Stimulated activated CD8-positive, alpha-beta memory T cell treated with anti-CD3 and anti-CD28 coated beads, Interleukin-12 subunit alpha, Interleukin-12 subunit beta, amount 100 ng/mL, for 24 hours (primary cell): ENCODE results near the gene NRDE2.

ENCODE experiments used
- DNase-seq: peaks from one replicate; pipeline ENCODE4 v3.0.0-alpha.2; 2020; ENCODE audit errors: extremely low read depth

NRDE2 gene, protein sequence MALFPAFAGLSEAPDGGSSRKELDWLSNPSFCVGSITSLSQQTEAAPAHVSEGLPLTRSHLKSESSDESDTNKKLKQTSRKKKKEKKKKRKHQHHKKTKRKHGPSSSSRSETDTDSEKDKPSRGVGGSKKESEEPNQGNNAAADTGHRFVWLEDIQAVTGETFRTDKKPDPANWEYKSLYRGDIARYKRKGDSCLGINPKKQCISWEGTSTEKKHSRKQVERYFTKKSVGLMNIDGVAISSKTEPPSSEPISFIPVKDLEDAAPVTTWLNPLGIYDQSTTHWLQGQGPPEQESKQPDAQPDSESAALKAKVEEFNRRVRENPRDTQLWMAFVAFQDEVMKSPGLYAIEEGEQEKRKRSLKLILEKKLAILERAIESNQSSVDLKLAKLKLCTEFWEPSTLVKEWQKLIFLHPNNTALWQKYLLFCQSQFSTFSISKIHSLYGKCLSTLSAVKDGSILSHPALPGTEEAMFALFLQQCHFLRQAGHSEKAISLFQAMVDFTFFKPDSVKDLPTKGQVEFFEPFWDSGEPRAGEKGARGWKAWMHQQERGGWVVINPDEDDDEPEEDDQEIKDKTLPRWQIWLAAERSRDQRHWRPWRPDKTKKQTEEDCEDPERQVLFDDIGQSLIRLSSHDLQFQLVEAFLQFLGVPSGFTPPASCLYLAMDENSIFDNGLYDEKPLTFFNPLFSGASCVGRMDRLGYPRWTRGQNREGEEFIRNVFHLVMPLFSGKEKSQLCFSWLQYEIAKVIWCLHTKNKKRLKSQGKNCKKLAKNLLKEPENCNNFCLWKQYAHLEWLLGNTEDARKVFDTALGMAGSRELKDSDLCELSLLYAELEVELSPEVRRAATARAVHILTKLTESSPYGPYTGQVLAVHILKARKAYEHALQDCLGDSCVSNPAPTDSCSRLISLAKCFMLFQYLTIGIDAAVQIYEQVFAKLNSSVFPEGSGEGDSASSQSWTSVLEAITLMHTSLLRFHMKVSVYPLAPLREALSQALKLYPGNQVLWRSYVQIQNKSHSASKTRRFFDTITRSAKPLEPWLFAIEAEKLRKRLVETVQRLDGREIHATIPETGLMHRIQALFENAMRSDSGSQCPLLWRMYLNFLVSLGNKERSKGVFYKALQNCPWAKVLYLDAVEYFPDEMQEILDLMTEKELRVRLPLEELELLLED

DNA sequence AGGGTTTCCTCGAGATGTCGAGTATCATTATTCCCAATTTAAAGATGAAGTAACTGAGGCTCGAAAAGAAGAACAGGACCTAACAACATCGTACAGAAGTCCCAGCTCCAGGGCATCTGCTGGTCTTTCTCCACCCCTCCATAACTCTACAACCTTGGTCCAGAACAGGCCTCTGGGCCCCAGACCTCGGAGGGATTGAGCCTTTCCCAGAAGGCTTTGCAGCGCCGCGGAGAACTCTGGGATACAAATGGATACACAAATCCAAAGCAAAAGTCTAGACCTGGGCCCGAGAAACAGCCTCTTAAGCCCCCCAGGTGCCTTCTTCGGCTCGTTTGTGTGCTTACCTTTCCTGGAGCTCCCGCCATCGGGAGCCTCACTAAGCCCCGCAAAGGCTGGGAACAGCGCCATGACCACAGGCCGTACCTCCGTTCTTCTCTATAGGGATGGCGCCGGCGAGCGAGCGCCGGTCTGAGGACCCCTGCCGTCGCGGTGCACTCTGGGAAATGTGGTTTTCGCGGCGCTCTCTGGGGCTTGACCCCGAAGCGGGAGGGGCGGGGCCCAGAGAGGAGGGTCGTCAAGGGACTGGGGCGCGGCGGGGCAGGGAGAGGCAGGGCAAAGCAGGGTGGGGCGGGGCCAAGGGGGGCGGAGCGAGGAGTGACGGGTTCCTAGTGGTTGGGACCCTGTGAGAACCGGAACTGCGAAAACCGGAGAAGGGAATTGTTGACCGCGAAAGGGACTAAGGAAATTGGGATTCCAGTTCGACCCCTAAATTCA is at the start of gene NRDE2:
TSS of gene NRDE2 (minus strand) at position 445 of the 774 bp plus-strand sequence. CDS start at position 408, 37 bp downstream.
- DNase-seq: peak; percentile 99

DNA sequence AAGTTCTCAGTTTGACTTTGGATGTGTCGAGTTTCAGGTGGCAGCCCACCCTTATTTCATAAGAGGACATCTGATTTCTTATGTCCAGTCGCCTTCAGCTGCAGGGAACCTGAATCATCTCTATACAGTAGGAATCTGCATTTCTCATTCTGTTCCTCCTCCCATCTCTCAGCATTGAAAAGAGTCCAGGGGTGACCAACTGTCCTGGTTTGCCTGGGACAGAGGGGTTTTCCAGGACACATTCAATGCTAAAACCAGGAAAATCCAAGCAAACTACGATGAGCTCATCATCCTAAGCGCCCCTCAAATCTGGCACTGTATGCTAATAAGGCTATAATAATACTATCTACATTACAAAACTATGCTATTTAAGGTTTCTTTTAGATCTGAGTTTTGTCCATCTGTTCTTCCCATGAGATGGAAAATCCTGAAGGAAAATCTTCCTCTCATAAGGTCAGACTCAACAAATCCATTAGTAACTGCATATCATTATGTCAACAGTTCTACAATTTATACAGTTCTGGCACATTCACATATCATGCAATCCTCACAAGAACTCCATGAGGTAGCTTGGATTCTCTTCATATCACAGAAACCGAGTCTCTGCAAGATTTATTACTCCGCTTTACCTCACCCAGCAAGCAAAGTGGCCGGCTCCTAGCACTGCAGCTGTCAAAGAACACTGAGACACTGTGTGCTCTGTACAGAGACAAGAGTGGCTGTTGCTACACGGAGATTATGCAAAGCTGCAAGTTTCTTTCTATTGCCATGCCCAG is 49.5 kb upstream of the NRDE2 start:
- no peak for DNase-seq

DNA sequence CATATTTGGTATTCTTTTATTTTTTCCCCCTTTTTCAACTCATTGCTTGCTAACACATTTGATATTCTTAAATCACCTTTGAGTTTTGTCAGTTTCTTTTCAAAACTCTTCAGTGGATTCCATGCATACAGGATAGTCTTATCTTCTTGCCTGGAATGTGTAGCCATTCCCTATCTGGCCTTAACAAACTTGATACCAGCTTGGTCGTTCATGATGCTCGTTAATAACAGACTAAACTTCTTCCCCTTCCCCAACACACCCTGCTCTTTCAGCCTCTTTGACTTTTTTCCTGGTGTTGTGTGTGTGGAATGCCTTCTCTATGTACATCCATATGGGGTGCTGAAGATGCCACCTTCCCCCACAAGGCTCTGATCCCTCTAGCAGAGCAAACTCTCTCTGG is 47.4 kb upstream of the NRDE2 start:
- DNase-seq: no peak

DNA sequence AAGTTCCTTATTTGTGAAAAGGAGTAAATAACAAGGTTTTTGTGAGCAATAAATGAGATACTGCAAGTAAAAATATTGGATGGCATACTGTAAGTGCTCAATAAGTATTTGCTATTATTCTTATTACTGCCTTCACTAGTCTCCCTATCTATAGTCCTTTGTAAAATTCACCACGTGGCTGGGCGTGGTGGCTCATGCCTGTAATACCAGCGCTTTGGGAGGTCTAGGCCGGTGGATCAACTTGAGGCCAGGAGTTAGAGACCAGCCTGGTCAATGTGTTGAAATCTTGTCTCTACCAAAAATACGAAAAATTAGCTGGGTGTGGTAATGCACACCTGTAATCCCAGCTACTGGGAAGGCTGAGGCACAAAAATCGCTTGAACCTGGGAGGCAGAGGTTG is 46.5 kb upstream of the NRDE2 start:
- no peak for DNase-seq

DNA sequence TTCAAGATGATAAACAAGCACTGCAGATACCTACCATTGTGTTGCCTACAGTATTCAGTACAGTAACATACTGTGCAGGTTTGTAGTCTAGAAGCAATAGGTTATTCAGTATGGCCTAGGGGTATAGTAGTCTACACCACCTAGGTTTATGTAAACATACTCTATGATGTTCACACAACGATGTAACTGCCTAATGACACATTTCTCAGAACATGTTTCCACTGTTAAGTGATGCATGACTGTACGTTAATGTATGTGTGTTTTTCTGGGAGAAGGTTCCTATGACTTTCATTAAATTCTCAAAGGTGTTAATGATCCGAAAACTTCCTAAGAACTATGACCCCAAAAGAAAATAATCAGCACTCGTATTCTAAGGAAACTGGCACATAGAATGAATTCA is 44.2 kb upstream of the NRDE2 start:
- no peak for DNase-seq

DNA sequence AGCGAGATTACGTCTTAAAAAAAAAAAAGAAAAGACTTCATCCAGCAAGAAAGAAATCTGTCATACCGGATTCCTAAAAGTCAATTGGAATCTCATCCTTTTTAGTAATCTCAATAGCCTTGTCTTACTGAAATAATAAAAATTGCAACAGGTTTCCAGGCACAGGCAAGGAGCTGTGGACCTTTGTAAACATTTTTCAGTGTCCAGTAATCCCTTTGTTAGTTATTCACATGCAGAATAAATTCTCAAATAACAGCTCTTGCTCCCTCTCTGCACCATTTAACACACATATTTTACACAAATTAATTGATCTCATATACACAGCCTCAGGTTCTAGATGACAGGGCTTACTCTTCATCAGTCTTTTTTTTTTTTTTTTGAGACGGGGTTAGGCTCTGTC is 43.1 kb upstream of the NRDE2 start:
- DNase-seq: no peak

DNA sequence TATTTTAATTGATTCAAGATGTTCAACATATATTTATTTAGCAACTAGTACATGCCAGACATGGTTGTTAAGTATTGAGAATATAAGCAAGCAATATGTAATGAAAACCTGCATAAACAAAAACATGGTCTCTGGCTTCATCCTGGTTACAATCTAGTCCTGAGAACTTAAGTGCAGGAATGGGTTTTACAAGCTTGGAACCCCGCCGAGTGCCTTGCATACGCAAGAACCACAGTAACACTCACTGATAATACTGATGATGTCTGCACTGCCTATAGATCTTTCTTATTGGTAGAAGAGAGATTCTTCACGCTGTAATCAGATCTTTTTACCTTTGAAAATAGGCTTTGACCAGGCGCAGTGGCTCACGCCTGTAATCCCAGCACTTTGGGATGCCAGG is 42.1 kb upstream of the NRDE2 start:
- no peak for DNase-seq

DNA sequence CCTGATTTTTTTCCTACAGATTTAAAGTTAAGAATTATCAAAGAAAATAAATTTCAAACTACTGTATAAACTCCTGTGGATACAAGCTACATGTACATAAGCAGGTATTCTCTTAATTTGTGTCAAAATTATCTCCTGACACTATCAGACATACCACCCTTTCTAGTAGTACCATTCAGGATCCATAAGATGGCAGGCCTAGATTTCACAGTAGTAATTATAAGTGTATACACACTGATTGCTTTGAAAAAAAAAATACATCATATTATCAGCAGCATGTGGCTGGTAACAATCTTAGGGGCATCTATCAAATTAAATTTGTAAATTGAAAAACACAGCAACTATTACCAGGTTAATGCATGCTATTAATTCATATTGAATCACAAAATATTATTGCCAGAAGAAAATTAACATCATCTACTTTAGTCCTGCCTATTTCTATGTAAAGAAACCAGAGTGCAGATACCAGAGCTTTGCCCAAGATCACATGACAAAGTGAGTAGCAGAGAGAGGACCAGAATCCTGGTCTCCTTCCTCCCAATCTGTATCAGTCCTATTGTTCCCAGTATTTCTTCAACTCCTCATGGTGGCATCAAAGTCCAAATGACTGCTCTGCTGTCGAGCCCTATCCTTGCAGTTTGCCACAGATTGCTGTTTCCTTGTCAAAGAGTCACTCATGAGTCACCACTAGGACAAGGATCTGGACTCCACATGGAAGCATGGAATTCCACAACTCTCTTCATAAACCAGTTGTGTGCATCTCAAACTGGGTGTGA is 37.4 kb upstream of the NRDE2 start:
- DNase-seq: no peak

DNA sequence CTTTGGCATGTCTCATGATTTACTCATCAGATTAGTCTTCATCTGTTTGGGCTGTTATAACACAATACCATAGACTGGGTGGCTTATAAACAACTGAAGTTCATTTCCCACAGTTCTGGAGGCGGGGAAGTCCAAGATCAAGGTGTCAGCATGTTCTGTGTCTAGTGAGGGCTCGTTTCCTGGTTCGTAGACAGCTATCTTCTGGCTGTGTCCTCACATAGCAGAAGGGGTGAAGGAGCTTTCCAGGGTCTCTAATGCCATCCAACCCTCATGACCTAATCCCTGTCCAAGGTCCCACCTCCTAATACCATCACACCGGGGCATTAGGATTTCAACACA is 30.8 kb upstream of the NRDE2 start:
- DNase-seq: no peak

DNA sequence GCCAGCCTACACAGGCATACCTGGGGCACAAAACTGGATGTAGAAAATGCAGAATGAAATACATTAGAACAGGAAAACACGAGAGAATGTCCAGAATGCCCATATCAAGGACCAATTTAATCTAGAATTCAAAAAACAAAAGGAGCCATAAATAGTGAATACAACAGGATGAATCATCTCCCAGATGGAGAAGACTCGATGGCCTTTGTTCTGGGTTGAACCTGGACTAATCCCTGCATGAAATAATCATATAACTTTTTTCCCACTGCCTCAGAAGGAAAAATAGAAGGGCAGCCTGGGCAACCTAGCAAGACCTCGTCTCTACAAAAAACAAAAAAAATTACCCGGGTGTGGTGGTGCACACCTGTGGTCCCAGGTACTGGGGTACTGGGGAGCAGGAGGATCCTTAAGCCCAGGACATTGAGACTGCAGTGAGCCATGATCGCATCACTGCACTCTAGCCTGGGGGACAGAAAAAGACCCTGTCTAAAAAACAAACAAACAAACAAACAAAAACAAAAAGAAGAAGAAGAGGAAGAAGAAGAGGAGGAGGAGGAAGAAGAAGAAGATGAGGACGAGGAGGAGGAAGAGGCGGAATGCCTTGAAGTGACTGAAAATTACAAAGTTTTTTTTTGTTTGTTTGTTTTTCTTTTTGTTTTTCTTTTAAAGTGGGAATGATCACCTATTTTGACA is 30.3 kb upstream of the NRDE2 start:
- no peak for DNase-seq

DNA sequence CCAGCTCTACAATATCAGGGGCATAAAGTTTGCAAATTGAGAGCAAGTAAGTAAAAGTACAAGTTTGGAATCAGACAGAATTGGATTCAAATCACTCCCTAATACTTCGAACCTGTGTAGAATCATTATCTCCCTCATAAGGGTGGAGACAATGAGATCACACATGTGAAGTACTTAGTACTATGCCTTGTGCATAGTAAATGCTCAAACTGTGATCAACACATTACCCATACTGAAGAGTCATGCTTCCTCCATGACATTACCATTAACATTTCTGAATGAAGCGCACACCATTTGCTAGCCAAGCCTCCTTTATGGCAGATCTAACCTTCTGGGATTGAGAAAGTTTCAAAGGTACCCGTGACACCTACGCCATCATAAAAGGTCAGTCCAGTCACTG is 26.6 kb upstream of the NRDE2 start:
- DNase-seq: no peak

DNA sequence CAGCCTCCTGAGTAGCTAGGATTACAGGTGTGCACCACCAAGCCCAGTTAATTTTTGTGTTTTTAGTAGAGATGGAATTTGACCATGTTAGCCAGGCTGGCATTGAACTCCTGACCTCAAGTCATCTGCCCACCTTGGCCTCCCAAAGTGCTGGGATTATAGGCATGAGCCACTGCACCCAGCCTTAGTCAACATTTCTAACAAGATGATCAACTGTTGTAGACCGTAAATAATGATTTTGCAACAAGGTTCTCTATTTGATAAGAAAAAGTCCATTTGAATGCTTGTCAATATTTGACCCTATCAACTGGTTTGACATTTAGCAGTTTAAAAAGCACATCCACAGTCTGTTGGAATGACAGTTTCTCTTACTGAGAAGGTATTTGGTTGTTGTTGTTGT is 25.2 kb upstream of the NRDE2 start:
- DNase-seq: no peak

DNA sequence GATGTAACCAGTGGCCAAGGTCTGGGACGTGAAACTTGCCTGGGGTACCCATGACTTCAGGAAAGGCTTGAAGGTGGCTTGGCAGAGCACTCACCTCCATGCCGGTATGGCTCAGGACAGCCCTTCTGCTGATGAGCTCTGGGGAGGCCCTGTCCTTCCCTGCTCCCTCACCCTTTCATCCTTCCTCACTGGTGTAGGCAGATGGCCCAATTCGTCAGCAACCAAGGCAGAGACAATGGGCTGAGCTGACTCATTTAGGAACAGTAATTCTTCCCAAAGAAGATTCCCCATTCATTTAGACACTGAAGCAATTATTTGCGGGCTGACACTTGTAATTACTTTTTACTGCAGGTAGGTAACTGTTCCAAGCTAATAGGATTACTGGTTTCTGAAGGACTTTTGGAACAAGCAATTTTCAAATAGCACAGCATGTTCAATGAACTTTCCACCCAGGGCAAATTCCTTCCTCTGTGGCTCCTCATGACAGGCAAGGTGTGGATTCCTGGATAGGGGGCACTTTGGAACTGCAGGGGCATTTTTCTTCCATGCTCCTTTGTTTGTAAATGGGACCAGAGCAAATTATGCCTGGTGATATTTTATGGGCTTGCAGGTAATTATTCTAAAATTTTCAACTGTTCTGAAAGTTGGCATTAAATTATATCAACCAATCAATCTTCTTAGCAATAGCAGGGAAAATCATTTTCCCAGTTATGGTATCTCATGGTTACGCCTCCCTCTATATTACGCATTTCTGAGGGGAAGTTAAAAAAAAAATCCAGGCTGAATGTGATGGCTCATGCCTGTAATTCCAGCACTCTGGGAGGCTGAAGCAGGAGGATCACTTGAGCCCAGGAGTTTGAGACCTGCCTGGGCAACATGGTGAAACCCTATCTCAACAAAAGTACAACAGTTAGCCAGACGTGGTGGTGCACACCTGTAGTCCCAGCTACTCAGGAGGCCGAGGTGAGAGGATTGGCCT is 24.1 kb upstream of the NRDE2 start:
- DNase-seq: no peak

DNA sequence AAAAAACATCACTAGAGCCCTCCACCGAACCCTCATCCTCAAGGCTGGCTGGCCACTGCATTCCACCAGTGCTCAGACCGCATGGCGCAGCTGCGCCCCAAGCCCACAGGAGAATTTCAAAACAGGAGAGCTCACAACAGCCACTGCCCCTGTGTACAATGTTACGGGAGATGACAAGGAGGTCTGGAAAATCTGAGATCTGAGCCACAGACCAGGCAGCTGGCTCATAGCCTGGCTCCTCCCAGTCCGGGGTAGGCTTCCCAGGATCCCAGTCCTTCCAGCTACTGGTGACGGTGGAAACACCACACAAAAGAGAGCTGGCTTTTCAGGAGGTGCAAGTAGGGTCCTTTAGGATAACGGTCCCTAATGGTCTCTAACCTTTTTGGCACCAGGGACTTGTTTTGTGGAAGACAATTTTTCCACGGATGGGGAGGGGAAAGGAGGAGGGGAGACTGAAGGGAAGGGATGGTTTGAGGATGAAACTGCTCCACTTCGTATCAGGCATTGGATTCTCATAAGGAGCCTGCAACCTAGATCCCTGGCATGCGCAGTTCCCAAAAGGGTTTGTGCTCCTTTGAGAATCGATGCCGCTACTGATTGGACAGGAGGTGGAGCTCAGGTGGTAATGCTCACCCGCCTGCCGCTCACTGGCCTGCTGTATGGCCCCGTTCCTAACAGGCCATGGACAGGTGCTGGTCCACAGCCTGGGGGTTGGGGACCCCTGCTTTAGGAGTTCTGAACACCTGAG is 23.0 kb upstream of the NRDE2 start:
- DNase-seq: no peak

DNA sequence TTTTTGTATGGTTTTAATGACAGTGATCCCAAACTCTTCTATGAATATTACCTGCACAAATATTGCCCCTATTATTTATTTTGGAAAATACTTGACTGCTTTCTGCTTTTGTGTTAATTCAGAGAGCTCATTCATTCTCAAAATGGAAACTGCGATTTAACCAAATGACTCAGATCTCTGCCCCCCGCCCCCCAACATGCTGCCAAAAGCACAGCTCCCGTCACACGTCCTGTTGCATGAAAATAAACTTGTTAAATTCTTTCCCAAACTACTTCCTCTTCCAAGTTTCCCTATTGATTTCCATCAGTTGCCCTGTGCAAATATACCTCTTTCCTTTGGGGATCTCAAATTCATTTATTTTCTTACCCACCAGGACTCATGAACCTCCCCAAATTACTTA is 18.0 kb upstream of the NRDE2 start:
- DNase-seq: no peak

DNA sequence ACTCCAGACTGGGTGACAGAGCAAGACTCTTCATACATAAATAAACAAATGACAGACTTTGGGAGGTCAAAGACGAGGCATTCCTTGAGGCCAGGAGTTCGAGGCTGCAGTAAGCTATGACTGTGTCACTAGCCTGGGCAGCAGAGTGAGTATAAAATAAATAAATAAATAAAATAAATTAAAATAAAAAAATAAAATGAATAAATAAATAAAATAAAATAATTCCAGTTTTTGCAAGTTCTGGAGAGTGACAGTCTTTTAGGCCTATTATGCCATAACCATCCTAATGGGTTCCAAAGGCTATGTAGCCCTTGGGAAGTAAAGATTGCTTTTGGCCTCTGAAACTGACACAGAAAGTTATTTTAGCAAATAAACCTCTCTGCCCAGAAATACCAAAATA is 16.5 kb upstream of the NRDE2 start:
- no peak for DNase-seq

DNA sequence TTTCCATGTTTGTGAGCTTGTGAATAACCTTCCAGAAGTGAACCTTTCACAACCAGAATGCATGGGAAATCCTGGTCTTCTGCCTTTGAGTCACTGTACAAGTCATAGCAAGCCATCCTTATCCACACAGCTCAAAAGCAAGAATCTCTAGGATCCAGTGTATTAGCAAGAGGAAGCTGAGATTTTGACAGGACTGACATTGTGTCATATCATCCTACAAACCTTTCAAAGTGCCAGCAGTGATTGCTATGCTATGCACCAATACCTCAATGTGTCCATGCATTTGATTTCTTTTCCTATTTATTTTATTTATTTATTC is 13.5 kb upstream of the NRDE2 start:
- no peak for DNase-seq
